Esophagus muscularis mucosa (tissue), 4 donors: Measurements from ENCODE around the gene TRPV4.

ENCODE experiments used
- CTCF ChIP-seq, 3 experiments: fragments of 200-600 bp in 2 of 3; fragments of 450-650 bp in 1 of 3; sonication (generic) in 2 of 3; IDR thresholded peaks; one replicate each; pipeline ENCODE4 v1.5.1; 2017 to 2019; ENCODE audit warnings: antibody characterized with exemption in 3 of 3, mild to moderate bottlenecking in 2 of 3, moderate library complexity in 1 of 3
- EP300 ChIP-seq: sonication (generic); formaldehyde crosslinking; IDR thresholded peaks from one replicate; pipeline ENCODE4 v1.6.1; 2017; ENCODE audit warnings: antibody characterized with exemption
- POLR2A ChIP-seq: fragments of 450-650 bp; IDR thresholded peaks from one replicate; pipeline ENCODE4 v1.6.1; 2017; ENCODE audit warnings: antibody characterized with exemption, moderate library complexity, mild to moderate bottlenecking, low read depth

- TF ChIP-seq CTCF (IDR thresholded peaks at IDR 0.05) (no peak), POLR2A (no peak), EP300 (no peak)
Measured at GRCh38 chr12:109762071-109762672, 71.0 kb downstream of the TRPV4 start.
